MM.1S (cell line): Measurements from ENCODE around the gene EVPL.

ENCODE experiments used
- DNase-seq: peaks from one replicate; pipeline ENCODE4 v3.0.0-alpha.2; 2015
- H2AFZ ChIP-seq: fragments of 300-600 bp; sonication (generic); 2 replicates; pipeline ENCODE4 v1.6.0; 2016; ENCODE audit warnings: antibody characterized with exemption, low read length
- H3F3A ChIP-seq: fragments of 300-600 bp; sonication (generic); 2 replicates; pipeline ENCODE4 v1.6.1; 2016; ENCODE audit warnings: mild to moderate bottlenecking, antibody characterized with exemption, low read length, moderate library complexity, mixed read lengths; ENCODE audit not compliant: insufficient read depth
- H3K27ac ChIP-seq: fragments of 300-600 bp; sonication (generic); 2 replicates; pipeline ENCODE4 v1.5.1; 2016; ENCODE audit warnings: mild to moderate bottlenecking, low read length
- H3K27me3 ChIP-seq: fragments of 300-600 bp; sonication (generic); replicated peaks from 2 replicates; pipeline ENCODE4 v1.6.0; 2016; ENCODE audit warnings: low read length; ENCODE audit not compliant: insufficient read depth
- H3K36me3 ChIP-seq: fragments of 300-600 bp; sonication (generic); replicated peaks from 2 replicates; pipeline ENCODE4 v1.6.1; 2016; ENCODE audit warnings: mild to moderate bottlenecking, low read length, mixed read lengths; ENCODE audit not compliant: insufficient read depth
- H3K4me1 ChIP-seq: fragments of 300-600 bp; sonication (generic); 2 replicates; pipeline ENCODE4 v1.6.1; 2016; ENCODE audit warnings: low read length, mixed read lengths
- H3K4me2 ChIP-seq: fragments of 300-600 bp; sonication (generic); 2 replicates; pipeline ENCODE4 v1.6.0; 2016; ENCODE audit warnings: low read depth, low read length
- H3K4me3 ChIP-seq: fragments of 300-600 bp; sonication (generic); 2 replicates; pipeline ENCODE4 v1.5.1; 2016; ENCODE audit warnings: low read length, mixed read lengths
- H3K79me2 ChIP-seq: fragments of 300-600 bp; sonication (generic); 2 replicates; pipeline ENCODE4 v1.6.1; 2016; ENCODE audit warnings: mixed run types, low read length, mixed read lengths
- H3K9ac ChIP-seq: fragments of 300-600 bp; sonication (generic); 2 replicates; pipeline ENCODE4 v1.6.1; 2016; ENCODE audit warnings: low read length, mixed read lengths
- H3K9me2 ChIP-seq: fragments of 300-600 bp; sonication (generic); replicated peaks from 2 replicates; pipeline ENCODE4 v1.6.1; 2016; ENCODE audit warnings: mild to moderate bottlenecking, low read length, mixed read lengths; ENCODE audit not compliant: insufficient read depth
- H3K9me3 ChIP-seq: fragments of 300-600 bp; sonication (generic); replicated peaks from 2 replicates; pipeline ENCODE4 v1.6.1; 2016; ENCODE audit warnings: mild to moderate bottlenecking, low read length, mixed read lengths; ENCODE audit not compliant: insufficient read depth
- H4K20me1 ChIP-seq: fragments of 300-600 bp; sonication (generic); 2 replicates; pipeline ENCODE4 v1.6.1; 2016; ENCODE audit warnings: mild to moderate bottlenecking, low read length, moderate library complexity, mixed read lengths; ENCODE audit not compliant: insufficient read depth
- CTCF ChIP-seq: fragments of 300-600 bp; sonication (generic); IDR thresholded peaks from 2 replicates; pipeline ENCODE4 v1.5.1; 2016; ENCODE audit warnings: antibody characterized with exemption, low read length, mixed read lengths
- EZH2 ChIP-seq: fragments of 300-600 bp; sonication (generic); optimal IDR thresholded peaks from 2 replicates; pipeline ENCODE3; 2017; ENCODE audit warnings: low read depth, mild to moderate bottlenecking, antibody characterized with exemption, low read length, mixed read lengths
- EZH2phosphoT487 ChIP-seq: fragments of 300-600 bp; sonication (generic); IDR thresholded peaks from 2 replicates; pipeline ENCODE4 v1.6.1; 2018; ENCODE audit warnings: antibody characterized with exemption, low read length

The EVPL gene

DNA sequence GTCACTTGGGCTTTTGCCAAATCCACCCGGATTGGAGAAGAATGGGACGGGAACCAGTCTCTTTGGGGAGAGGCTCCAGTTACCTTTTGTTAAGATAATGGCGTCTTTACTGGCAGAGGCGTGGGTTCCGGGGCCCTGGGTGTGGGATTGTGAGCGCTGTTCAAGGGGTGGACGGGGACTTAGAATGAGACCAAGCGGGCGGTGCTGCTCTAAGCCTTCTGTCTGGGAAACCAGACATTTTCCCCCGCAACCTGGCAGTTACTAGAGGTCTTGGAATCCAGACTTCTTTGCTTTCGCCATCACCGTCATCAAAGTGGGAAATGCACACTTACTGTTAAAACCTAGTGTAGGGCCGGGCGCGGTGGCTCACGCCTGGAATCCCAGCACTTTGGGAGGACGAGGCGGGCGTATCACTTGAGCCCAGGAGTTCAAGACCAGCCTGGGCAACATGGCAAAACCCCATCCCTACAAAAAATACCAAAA, 47.4 kb downstream of the EVPL start:
- Histone ChIP-seq H3K9me2 (no peaks in the 10 kb centered on the region), H3K4me2 (peak overlapping the region; percentile 71; the same call in 1 of the 2 replicates), H3K9me3 (no peaks in the 10 kb centered on the region), H3K79me2 (peaks cover 21% of the 10 kb centered on the region), H3K4me3 (peak overlapping the region; percentile 95), H3K36me3 (no peaks in the 10 kb centered on the region), H4K20me1 (no peaks in the 10 kb centered on the region), H3K27ac (peak overlapping the region; percentile 84), H2AFZ (peak overlapping the region; percentile 99), H3K27me3 (no peaks in the 10 kb centered on the region), H3K4me1 (no peaks in the 10 kb centered on the region), H3F3A (no peaks in the 10 kb centered on the region), H3K9ac (peak overlapping the region; percentile 98)
- TF ChIP-seq EZH2 (no peak), CTCF (no peak), EZH2phosphoT487 (no peak)
- DNase-seq, result no peak

- peak within 1 kb of the TSS; percentile 84 for H3K27ac ChIP-seq
Observed at GRCh38 chr17:75978938-75979704, 48.0 kb downstream of the EVPL start, which contains the start of the genes ACOX1 and TEN1. ACOX1 (minus strand) TSS chr17:75979166; CDS start chr17:75979073, 93 bp downstream. TEN1 (plus strand) TSS chr17:75979240; CDS start chr17:75986193, 6,953 bp downstream.

DNA sequence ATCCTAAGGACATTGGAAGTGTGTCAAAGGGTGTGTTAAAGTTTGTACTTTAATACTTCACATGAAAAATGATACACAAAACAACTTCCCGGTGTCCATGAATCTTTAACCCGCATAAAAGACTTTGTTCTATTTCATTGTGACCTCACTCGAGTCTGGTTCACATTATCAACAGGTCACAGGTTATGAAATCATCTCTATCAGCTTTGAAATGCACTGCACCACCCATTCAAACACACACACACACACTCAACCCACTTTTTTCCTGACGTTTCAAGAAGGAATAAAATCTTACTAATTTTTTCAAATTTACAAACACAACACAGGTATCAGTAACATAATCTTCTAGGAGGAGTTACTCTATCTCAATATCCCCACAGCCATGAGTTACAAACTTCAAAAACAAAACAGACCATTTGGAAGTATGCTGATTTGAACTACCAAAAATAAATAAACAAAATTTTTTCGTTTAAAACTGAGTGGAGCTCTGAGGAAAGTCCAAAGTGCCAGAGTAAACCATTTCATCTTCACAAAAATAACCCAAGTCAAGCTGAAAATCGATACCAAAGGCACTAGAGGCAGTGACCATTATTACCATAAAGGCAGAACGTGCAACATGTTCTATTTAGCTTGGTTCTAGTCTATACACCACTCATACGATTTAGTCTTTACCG, 50.8 kb downstream of the EVPL start:
- no peaks in the 10 kb centered on the region for H3K36me3 ChIP-seq
- H3K4me2 ChIP-seq, result no peak overlapping the region
- peaks cover 21% of the 10 kb centered on the region for H3K79me2 ChIP-seq
- H4K20me1 ChIP-seq, result no peaks in the 10 kb centered on the region
- no peak overlapping the region for H3K27ac ChIP-seq
- no peak for DNase-seq
- TF ChIP-seq EZH2phosphoT487 (no peak), CTCF (no peak), EZH2 (no peak)
- H3K9me2 ChIP-seq, result no peaks in the 10 kb centered on the region
- no peak overlapping the region for H2AFZ ChIP-seq
- no peaks in the 10 kb centered on the region for H3K4me1 ChIP-seq
- H3K4me3 ChIP-seq, result no peak overlapping the region
- H3K9me3 ChIP-seq, result no peaks in the 10 kb centered on the region
- no peaks in the 10 kb centered on the region for H3K27me3 ChIP-seq
- H3K9ac ChIP-seq, result no peak overlapping the region
- no peaks in the 10 kb centered on the region for H3F3A ChIP-seq

More at GRCh38 chr17:75978938-75979704, 48.0 kb downstream of the EVPL start, which contains the start of the genes ACOX1 and TEN1:
- Histone ChIP-seq H3K4me1 (no peaks in the 10 kb centered on the region), H3K9me2 (no peaks in the 10 kb centered on the region), H3K79me2 (peaks cover 21% of the 10 kb centered on the region), H3K36me3 (no peaks in the 10 kb centered on the region), H3K9me3 (no peaks in the 10 kb centered on the region), H3K4me2 (peak within 1 kb of the TSS; percentile 99), H2AFZ (peak within 1 kb of the TSS; percentile 99), H3F3A (no peaks in the 10 kb centered on the region), H4K20me1 (no peaks in the 10 kb centered on the region), H3K27me3 (no peaks in the 10 kb centered on the region), H3K4me3 (peak within 1 kb of the TSS; percentile 95), H3K9ac (peak within 1 kb of the TSS; percentile 98)
- DNase-seq, result peak; percentile 95
- TF ChIP-seq CTCF, result peak; percentile 35
- TF ChIP-seq EZH2phosphoT487, result no peak
- TF ChIP-seq EZH2, result no peak
